SK-N-SH (cell line): ENCODE measurements around the gene TCEAL5. TPM values are rescaled to one million over a fixed set of nuclear protein-coding genes. Genes with fewer than 3 reads are reported as not detected.

Experiments
- CTCF ChIA-PET: fragments of 300-600, 350-600 bp; formaldehyde crosslinking; extraction: SDS; loops from one replicate; lab custom pipeline; 2021; lab: Yijun Ruan, JAX
- POLR2A ChIA-PET: fragments of 350-600 bp; sonication (Branson Sonifier 250); formaldehyde crosslinking; extraction: SDS; loops from one replicate; lab custom pipeline; 2020; ENCODE audit warnings: antibody characterized with exemption, inconsistent platforms; lab: Yijun Ruan, JAX
- DNase-seq: peaks from one replicate; pipeline ENCODE4 v3.0.0; 2012
- H2AFZ ChIP-seq: fragments of 200-600 bp; sonication (generic); 2 replicates; pipeline ENCODE4 v1.8.1; 2016; ENCODE audit warnings: antibody characterized with exemption, mild to moderate bottlenecking, low read depth
- H3F3A ChIP-seq: fragments of 200-600 bp; sonication (generic); replicated peaks from 2 replicates; pipeline ENCODE3; 2016; ENCODE audit warnings: antibody characterized with exemption, mild to moderate bottlenecking; ENCODE audit not compliant: insufficient read depth
- H3K27ac ChIP-seq, 2 experiments: fragments of 200-500 bp in 1 of 2; fragments of 200-600 bp in 1 of 2; sonication (Bioruptor generic) in 1 of 2; sonication (generic), shearing (Covaris generic) in 1 of 2; 2 replicates each; pipeline versions ENCODE4 v1.5.1 to v1.6.1; 2014 to 2016; ENCODE audit warnings: low read depth in 2 of 2, inconsistent platforms in 1 of 2, low read length in 1 of 2, mild to moderate bottlenecking in 1 of 2, mixed read lengths in 1 of 2
- H3K27me3 ChIP-seq: fragments of 200-600 bp; sonication (generic), shearing (Covaris generic); 2 replicates; pipeline ENCODE4 v1.6.1; 2016; ENCODE audit warnings: mixed run types; ENCODE audit not compliant: insufficient read depth
- H3K36me3 ChIP-seq, 2 experiments: fragments of 200-500 bp in 1 of 2; fragments of 200-600 bp in 1 of 2; sonication (Bioruptor generic) in 1 of 2; sonication (generic) in 1 of 2; replicated peaks in 1 of 2; 2 replicates each; pipeline versions ENCODE3 to v1.5.1; 2014 to 2016; ENCODE audit warnings: low read length in 1 of 2, mild to moderate bottlenecking in 1 of 2; ENCODE audit not compliant: insufficient read depth in 2 of 2, control insufficient read depth in 1 of 2
- H3K4me1 ChIP-seq, 2 experiments: fragments of 200-500 bp in 1 of 2; fragments of 200-600 bp in 1 of 2; sonication (Bioruptor generic) in 1 of 2; sonication (generic), shearing (Covaris generic) in 1 of 2; 2 replicates each; pipeline versions ENCODE4 v1.5.1 to v1.6.1; 2014 to 2016; ENCODE audit warnings: low read depth in 1 of 2, low read length in 1 of 2, mixed run types in 1 of 2; ENCODE audit not compliant: insufficient read depth in 2 of 2, control insufficient read depth in 1 of 2
- H3K4me2 ChIP-seq: fragments of 200-600 bp; sonication (generic), shearing (Covaris generic); 2 replicates; pipeline ENCODE4 v1.6.1; 2017; ENCODE audit warnings: mixed run types
- H3K4me3 ChIP-seq, 2 experiments: fragments of 200-500 bp in 1 of 2; fragments of 200-600 bp in 1 of 2; sonication (Bioruptor generic) in 1 of 2; sonication (generic), shearing (Covaris generic) in 1 of 2; 2 replicates each; pipeline versions ENCODE4 v1.5.1 to v1.8.1; 2014 to 2016; ENCODE audit warnings: low read depth in 2 of 2, inconsistent platforms in 1 of 2, low read length in 1 of 2, mild to moderate bottlenecking in 1 of 2, mixed read lengths in 1 of 2, moderate library complexity in 1 of 2
- H3K79me2 ChIP-seq: fragments of 200-600 bp; sonication (generic); 2 replicates; pipeline ENCODE4 v1.8.1; 2017; ENCODE audit warnings: mild to moderate bottlenecking; ENCODE audit not compliant: insufficient read depth
- H3K9ac ChIP-seq: fragments of 200-600 bp; sonication (generic); 2 replicates; pipeline ENCODE4 v1.6.1; 2017; ENCODE audit warnings: mixed run types
- H3K9me2 ChIP-seq: fragments of 200-600 bp; sonication (generic); 2 replicates; pipeline ENCODE4 v1.6.1; 2017; ENCODE audit warnings: mixed run types
- H3K9me3 ChIP-seq: fragments of 200-600 bp; sonication (generic); 2 replicates; pipeline ENCODE4 v1.6.1; 2017; ENCODE audit warnings: mixed run types, mild to moderate bottlenecking, moderate library complexity
- H4K20me1 ChIP-seq: fragments of 200-600 bp; sonication (generic); 2 replicates; pipeline ENCODE4 v1.6.1; 2017; ENCODE audit warnings: mild to moderate bottlenecking, mixed run types; ENCODE audit not compliant: insufficient read depth
- CHD2 ChIP-seq: fragments of 150-350 bp; IDR thresholded peaks from 2 replicates; pipeline ENCODE4 v1.6.1; 2018; ENCODE audit warnings: low read length; ENCODE audit not compliant: partially characterized antibody
- ELF1 ChIP-seq: IDR thresholded peaks from 2 replicates; pipeline ENCODE4 v1.4.0; 2012
- EZH2phosphoT487 ChIP-seq: fragments of 200-600 bp; sonication (generic); IDR thresholded peaks from 2 replicates; pipeline ENCODE4 v1.6.1; 2017; ENCODE audit warnings: low read depth, mixed run types, mild to moderate bottlenecking, antibody characterized with exemption, moderate library complexity, borderline replicate concordance
- FOSL2 ChIP-seq: IDR thresholded peaks from 2 replicates; pipeline ENCODE4 v1.4.0; 2012; ENCODE audit warnings: low read depth, mild to moderate bottlenecking, moderate library complexity, borderline replicate concordance
- MAX ChIP-seq: IDR thresholded peaks from 2 replicates; pipeline ENCODE4 v1.4.0; 2012; ENCODE audit warnings: low read depth
- MXI1 ChIP-seq: IDR thresholded peaks from 2 replicates; pipeline ENCODE4 v1.6.1; 2012; ENCODE audit warnings: mild to moderate bottlenecking, low read depth, low read length, improper control_type of control experiment
- NRF1 ChIP-seq: IDR thresholded peaks from 2 replicates; pipeline ENCODE4 v1.6.1; 2012; ENCODE audit warnings: low read depth, mild to moderate bottlenecking, low read length
- PBX3 ChIP-seq: IDR thresholded peaks from 2 replicates; pipeline ENCODE4; 2012
- POLR2AphosphoS5 ChIP-seq: IDR thresholded peaks from 2 replicates; pipeline ENCODE4 v1.6.1; 2012; ENCODE audit warnings: low read depth, low read length
- RAD21 ChIP-seq: IDR thresholded peaks from 2 replicates; pipeline ENCODE4 v1.6.1; 2012; ENCODE audit warnings: mild to moderate bottlenecking, low read length
- REST ChIP-seq: IDR thresholded peaks from 2 replicates; pipeline ENCODE4 v1.6.1; 2012; ENCODE audit warnings: mild to moderate bottlenecking, low read depth, low read length, moderate library complexity
- RXRA ChIP-seq: IDR thresholded peaks from 2 replicates; pipeline ENCODE4 v1.4.0; 2012; ENCODE audit warnings: low read depth, mild to moderate bottlenecking, borderline replicate concordance
- SMC3 ChIP-seq: IDR thresholded peaks from 2 replicates; pipeline ENCODE4 v1.6.1; 2012; ENCODE audit warnings: low read depth, low read length, improper control_type of control experiment
- TAF1 ChIP-seq: IDR thresholded peaks from 2 replicates; pipeline ENCODE4 v1.6.1; 2012; ENCODE audit warnings: low read depth, mild to moderate bottlenecking, low read length, moderate library complexity, borderline replicate concordance
- USF1 ChIP-seq: IDR thresholded peaks from 2 replicates; pipeline ENCODE4 v1.4.0; 2012; ENCODE audit warnings: low read depth, borderline replicate concordance
- USF2 ChIP-seq: fragments of 150-350 bp; IDR thresholded peaks from 2 replicates; pipeline ENCODE4 v1.6.1; 2017; ENCODE audit warnings: antibody characterized with exemption, low read length, low read depth, borderline replicate concordance
- YY1 ChIP-seq: IDR thresholded peaks from 2 replicates; pipeline ENCODE4 v1.4.0; 2012; ENCODE audit warnings: low read depth, mild to moderate bottlenecking
- WGBS: methylation state at CpG from one replicate; pipeline ENCODE4 v1.1.6; 2017; ENCODE audit warnings: low lambda C conversion rate; 5-methylcytosine and 5-hydroxymethylcytosine counted together
- polyA plus RNA-seq, 3 experiments: library from polyadenylated mRNA; depleted of rRNA; stranded (reverse); fragments of >200 nt; gene quantifications; 2 replicates each; pipeline ENCODE4 v1.2.3, GENCODE V29; 2012

The TCEAL5 gene
- polyA plus RNA-seq, 1 of the 3 experiments (the other 2 are of a cell fraction): 0.43 TPM

GRCh38 chrX:103275947-103276567 lies 493 bp downstream of the TCEAL5 start (continued):
- TF ChIP-seq REST (no peak), USF2 (no peak), MAX (no peak), RAD21 (no peak), FOSL2 (no peak), YY1 (no peak), POLR2AphosphoS5 (no peak), MXI1 (no peak), TAF1 (no peak), PBX3 (no peak)

- ChIA-PET CTCF (no interaction called here), POLR2A (no interaction called here)
- Histone ChIP-seq H3K79me2 (no peaks in the 10 kb centered on the region), H3K4me2 (no peak overlapping the region), H3K36me3 (no peaks in the 10 kb centered on the region), H4K20me1 (no peaks in the 10 kb centered on the region), H3F3A (no peaks in the 10 kb centered on the region), H3K27ac (no peak overlapping the region), H3K9ac (no peak overlapping the region), H3K4me3 (no peak overlapping the region), H3K4me1 (no peaks in the 10 kb centered on the region; a peak in 1 of 4 replicates), H2AFZ (no peak overlapping the region), H3K27me3 (peaks cover 39% of the 10 kb centered on the region), H3K9me3 (no peaks in the 10 kb centered on the region), H3K9me2 (no peaks in the 10 kb centered on the region)
- 60% methylated on average over 4 of the region's 4 CpGs for WGBS
- DNase-seq: no peak
- TF ChIP-seq SMC3 (no peak), RAD21 (no peak), ELF1 (no peak), NRF1 (no peak), CHD2 (no peak), REST (no peak), MAX (no peak), RXRA (no peak), MXI1 (no peak), EZH2phosphoT487 (no peak), USF1 (no peak)
Measured at GRCh38 chrX:103274284-103274683, 2.3 kb downstream of the TCEAL5 start.
